H9 (cell line): ENCODE data around the gene TM7SF3. TPM values are rescaled to one million over a fixed set of nuclear protein-coding genes. Genes with fewer than 3 reads are reported as not detected.
A peak's percentile ranks its signal among the peaks of the same experiment; 100 is the strongest.

ENCODE experiments used
- DNase-seq: peaks from one replicate; pipeline ENCODE4 v3.0.0-alpha.2; 2017
- H2AFZ ChIP-seq: one replicate; pipeline ENCODE4 v1.6.1; 2013; ENCODE audit warnings: mild to moderate bottlenecking, low read length, control low read depth, moderate library complexity
- H2AK5ac ChIP-seq: 2 replicates; pipeline ENCODE4 v1.6.1; 2013; ENCODE audit warnings: low read length, control low read depth, mixed read lengths; ENCODE audit not compliant: insufficient read length
- H2BK120ac ChIP-seq: one replicate; pipeline ENCODE4 v1.6.1; 2013; ENCODE audit warnings: low read depth, mild to moderate bottlenecking, low read length, control low read depth, inconsistent platforms; ENCODE audit not compliant: poor library complexity, severe bottlenecking
- H2BK12ac ChIP-seq: 2 replicates; pipeline ENCODE4 v1.6.1; 2013; ENCODE audit warnings: low read length, control low read depth, mixed read lengths, low read depth; ENCODE audit not compliant: insufficient read length
- H2BK15ac ChIP-seq: 2 replicates; pipeline ENCODE4 v1.6.1; 2013; ENCODE audit warnings: low read depth, low read length, control low read depth
- H2BK20ac ChIP-seq: one replicate; pipeline ENCODE4 v1.6.1; 2013; ENCODE audit warnings: low read depth, mild to moderate bottlenecking, low read length, control low read depth, inconsistent platforms; ENCODE audit not compliant: poor library complexity, severe bottlenecking
- H2BK5ac ChIP-seq: 2 replicates; pipeline ENCODE4 v1.6.1; 2013; ENCODE audit warnings: low read length, control low read depth, mixed read lengths; ENCODE audit not compliant: insufficient read length
- H3K14ac ChIP-seq: 2 replicates; pipeline ENCODE4 v1.6.1; 2013; ENCODE audit warnings: low read length, control low read depth; ENCODE audit not compliant: insufficient read depth
- H3K18ac ChIP-seq: 2 replicates; pipeline ENCODE4 v1.6.1; 2013; ENCODE audit warnings: low read depth, mild to moderate bottlenecking, mixed read lengths, low read length, control low read depth; ENCODE audit not compliant: insufficient read length
- H3K23ac ChIP-seq: 2 replicates; pipeline ENCODE4 v1.6.1; 2013; ENCODE audit warnings: low read length, control low read depth, mixed read lengths, low read depth; ENCODE audit not compliant: insufficient read length
- H3K23me2 ChIP-seq: 2 replicates; pipeline ENCODE4 v1.6.1; 2013; ENCODE audit warnings: low read depth, mild to moderate bottlenecking, mixed read lengths, low read length, control low read depth; ENCODE audit not compliant: insufficient read length, poor library complexity, severe bottlenecking
- H3K27ac ChIP-seq: 2 replicates; pipeline ENCODE4 v1.5.1; 2013; ENCODE audit warnings: low read length, control low read depth, mixed read lengths, low read depth; ENCODE audit not compliant: insufficient read length
- H3K27me3 ChIP-seq: 2 replicates; pipeline ENCODE4 v1.6.1; 2013; ENCODE audit warnings: low read length, control low read depth, inconsistent platforms; ENCODE audit not compliant: insufficient read depth
- H3K4ac ChIP-seq: 2 replicates; pipeline ENCODE4 v1.6.1; 2013; ENCODE audit warnings: low read depth, mild to moderate bottlenecking, control low read depth, inconsistent platforms, low read length, moderate library complexity
- H3K4me1 ChIP-seq: 2 replicates; pipeline ENCODE4 v1.6.1; 2013; ENCODE audit warnings: low read length, control low read depth, inconsistent platforms; ENCODE audit not compliant: insufficient read depth
- H3K4me2 ChIP-seq: 2 replicates; pipeline ENCODE4 v1.6.1; 2013; ENCODE audit warnings: low read length, control low read depth, mixed read lengths; ENCODE audit not compliant: insufficient read length, insufficient read depth
- H3K56ac ChIP-seq: 2 replicates; pipeline ENCODE4 v1.6.1; 2013; ENCODE audit warnings: low read depth, mild to moderate bottlenecking, mixed read lengths, low read length, control low read depth; ENCODE audit not compliant: insufficient read length
- H3K79me1 ChIP-seq: 2 replicates; pipeline ENCODE4 v1.6.1; 2013; ENCODE audit warnings: low read depth, mild to moderate bottlenecking, moderate library complexity, low read length, control low read depth, inconsistent platforms; ENCODE audit not compliant: insufficient read depth, poor library complexity, severe bottlenecking
- H3K79me2 ChIP-seq: 2 replicates; pipeline ENCODE4 v1.6.1; 2013; ENCODE audit warnings: low read length, control low read depth, inconsistent platforms; ENCODE audit not compliant: insufficient read depth
- H3K9ac ChIP-seq: 2 replicates; pipeline ENCODE4 v1.6.1; 2013; ENCODE audit warnings: low read length, control low read depth, mixed read lengths; ENCODE audit not compliant: insufficient read length; ENCODE audit errors: extremely low read depth
- H3K9me3 ChIP-seq: one replicate; pipeline ENCODE4 v1.6.1; 2013; ENCODE audit warnings: low read depth, low read length, inconsistent platforms; ENCODE audit not compliant: control insufficient read depth
- H3T11ph ChIP-seq: one replicate; pipeline ENCODE4 v1.6.1; 2013; ENCODE audit warnings: mild to moderate bottlenecking, low read length, control low read depth, inconsistent platforms
- H4K20me1 ChIP-seq: one replicate; pipeline ENCODE4 v1.6.1; 2013; ENCODE audit not compliant: control insufficient read depth, insufficient read length, insufficient read depth
- H4K5ac ChIP-seq: 2 replicates; pipeline ENCODE4 v1.6.1; 2013; ENCODE audit warnings: low read depth, mild to moderate bottlenecking, mixed read lengths, low read length, control low read depth; ENCODE audit not compliant: insufficient read length
- H4K8ac ChIP-seq: replicated peaks from 2 replicates; pipeline ENCODE4 v1.6.1; 2013; ENCODE audit warnings: low read length, control low read depth, mixed read lengths, low read depth; ENCODE audit not compliant: insufficient read length
- H4K91ac ChIP-seq: 2 replicates; pipeline ENCODE4 v1.6.1; 2013; ENCODE audit warnings: low read depth, mild to moderate bottlenecking, moderate library complexity, mixed read lengths, low read length, control low read depth; ENCODE audit not compliant: insufficient read length
- H3K27ac Mint-ChIP-seq, 3 experiments: 2 replicates in 2 of 3; 3 replicates in 1 of 3; pipeline ENCODE4 v1.8.0; 2020 to 2021; ENCODE audit warnings: mixed read lengths in 3 of 3, mild to moderate bottlenecking in 1 of 3, moderate library complexity in 1 of 3
- H3K27me3 Mint-ChIP-seq: 2 replicates; pipeline ENCODE4 v1.8.0; 2021; ENCODE audit warnings: low read depth, mild to moderate bottlenecking, moderate library complexity, mixed read lengths
- H3K36me3 Mint-ChIP-seq, 3 experiments: 2 replicates in 2 of 3; 3 replicates in 1 of 3; pipeline ENCODE4 v1.8.0; 2020 to 2021; ENCODE audit warnings: low read depth in 3 of 3, mixed read lengths in 3 of 3; ENCODE audit not compliant: insufficient read depth in 1 of 3
- H3K4me1 Mint-ChIP-seq, 2 experiments: 2 replicates each; pipeline ENCODE4 v1.8.0; 2020; ENCODE audit warnings: mixed read lengths in 2 of 2
- H3K4me3 Mint-ChIP-seq, 2 experiments: 2 replicates in 1 of 2; 3 replicates in 1 of 2; pipeline ENCODE4 v1.8.0; 2020 to 2021; ENCODE audit warnings: mild to moderate bottlenecking in 2 of 2, mixed read lengths in 2 of 2, moderate library complexity in 1 of 2
- H3K9me3 Mint-ChIP-seq, 2 experiments: 2 replicates in 1 of 2; 3 replicates in 1 of 2; pipeline ENCODE4 v1.8.0; 2020; ENCODE audit warnings: mild to moderate bottlenecking in 2 of 2, mixed read lengths in 2 of 2, moderate library complexity in 1 of 2
- WGBS: extraction: QIAGEN DNeasy Blood & Tissue Kit; methylation state at CpG from one replicate; pipeline ENCODE4 v1.1.7; 2013; ENCODE audit warnings: missing lambda C conversion rate, low lambda C conversion rate, mixed read lengths; ENCODE audit not compliant: insufficient read length; ENCODE audit errors: extremely low coverage; 5-methylcytosine and 5-hydroxymethylcytosine counted together
- long read RNA-seq: library from polyadenylated mRNA; unstranded; transcript quantifications from one replicate; pipeline ENCODE4 v2.0.0, GENCODE V29; 2020
- total RNA-seq: library from RNA; stranded (reverse); gene quantifications from 2 replicates; pipeline ENCODE4 v1.2.1, GENCODE V29; 2021
- TF ChIP-seq, protein P1 (sequence below): fragments of 200-600 bp; sonication (generic); conservative IDR thresholded peaks from 3 replicates; pipeline ENCODE4 v1.8.0; 2021; ENCODE audit warnings: antibody characterized with exemption, mild to moderate bottlenecking

TM7SF3 gene, protein sequence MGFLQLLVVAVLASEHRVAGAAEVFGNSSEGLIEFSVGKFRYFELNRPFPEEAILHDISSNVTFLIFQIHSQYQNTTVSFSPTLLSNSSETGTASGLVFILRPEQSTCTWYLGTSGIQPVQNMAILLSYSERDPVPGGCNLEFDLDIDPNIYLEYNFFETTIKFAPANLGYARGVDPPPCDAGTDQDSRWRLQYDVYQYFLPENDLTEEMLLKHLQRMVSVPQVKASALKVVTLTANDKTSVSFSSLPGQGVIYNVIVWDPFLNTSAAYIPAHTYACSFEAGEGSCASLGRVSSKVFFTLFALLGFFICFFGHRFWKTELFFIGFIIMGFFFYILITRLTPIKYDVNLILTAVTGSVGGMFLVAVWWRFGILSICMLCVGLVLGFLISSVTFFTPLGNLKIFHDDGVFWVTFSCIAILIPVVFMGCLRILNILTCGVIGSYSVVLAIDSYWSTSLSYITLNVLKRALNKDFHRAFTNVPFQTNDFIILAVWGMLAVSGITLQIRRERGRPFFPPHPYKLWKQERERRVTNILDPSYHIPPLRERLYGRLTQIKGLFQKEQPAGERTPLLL
- total RNA-seq = 68.7 and 74.9 TPM in 2 replicates
- long read RNA-seq, transcript TM7SF3-201 (12 exons, 2,709 nt) = major isoform, 54 of 98 reads
- long read RNA-seq, partial matches to known transcripts = 2 of 98 reads
- long read RNA-seq, other reads (novel, unspliced or antisense) = 42 of 98 reads

DNA sequence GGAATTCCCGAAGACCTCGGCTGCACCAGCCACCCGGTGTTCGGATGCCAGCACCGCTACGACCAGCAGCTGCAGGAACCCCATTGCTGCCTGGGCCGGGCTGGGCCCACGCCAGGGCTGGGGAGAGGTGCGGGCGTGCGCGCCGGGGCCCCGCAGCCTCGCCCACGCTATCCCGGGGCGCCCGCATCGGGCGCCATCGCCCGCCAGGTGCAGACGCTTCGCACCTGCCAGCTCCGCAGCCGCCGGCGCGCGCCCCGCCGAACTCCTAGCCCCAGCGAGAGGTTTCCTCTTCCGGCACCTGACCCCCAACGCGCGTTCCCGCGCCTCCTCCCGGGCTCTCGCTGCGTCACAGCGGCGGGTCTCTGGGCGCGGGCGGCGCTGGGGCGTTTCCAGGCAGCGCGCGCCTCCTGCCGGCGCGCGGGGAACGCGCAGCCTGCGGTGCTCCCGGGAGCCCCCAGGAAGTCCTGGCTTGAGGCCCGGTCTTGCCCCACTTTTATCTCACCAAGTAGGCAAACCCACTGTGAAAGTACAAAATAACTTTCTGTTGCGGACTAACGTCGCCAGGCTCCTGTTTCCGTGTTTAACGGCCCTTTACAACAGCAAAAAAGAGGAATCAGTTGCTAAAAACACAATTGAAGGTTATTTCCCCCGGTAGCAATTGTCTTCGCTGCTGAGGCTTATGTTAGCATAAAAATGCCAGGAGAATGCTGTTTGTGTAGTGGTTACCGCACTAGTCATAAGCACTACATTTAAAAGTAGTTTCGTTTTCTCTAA is at the start of gene TM7SF3:
Gene TM7SF3 (minus strand): TSS at position 300 of the 774 bp plus-strand sequence. CDS start 216 bp downstream, at position 84.
- no peak within 1 kb of the TSS for H4K5ac ChIP-seq
- no peaks in the 10 kb centered on the region for H3K9me3 ChIP-seq
- H3K79me1 ChIP-seq = peaks cover 4% of the 10 kb centered on the region
- H2AFZ ChIP-seq = peak within 1 kb of the TSS; percentile 94
- peak within 1 kb of the TSS; percentile 85 for H3K4me2 ChIP-seq
- no peak within 1 kb of the TSS for H3K4ac ChIP-seq
- H3K18ac ChIP-seq = peak within 1 kb of the TSS; percentile 72
- DNase-seq = peak; percentile 98
- no peak within 1 kb of the TSS for H2BK120ac ChIP-seq
- H2AK5ac ChIP-seq = no peak within 1 kb of the TSS
- H4K91ac ChIP-seq = no peak within 1 kb of the TSS
- H2BK15ac ChIP-seq = no peak within 1 kb of the TSS
- H3K4me1 ChIP-seq = peaks cover 2% of the 10 kb centered on the region; the same call in 1 of the 2 replicates
- no peak within 1 kb of the TSS for H3K23ac ChIP-seq
- no peak within 1 kb of the TSS for H3T11ph ChIP-seq
- no peak within 1 kb of the TSS for H2BK5ac ChIP-seq
- no peaks in the 10 kb centered on the region for H3K23me2 ChIP-seq
- H3K36me3 Mint-ChIP-seq = peaks cover 0 to 5% (median 0%) of the 10 kb centered on the region in 3 experiments; a peak in 1 of 7 replicates
- no peak within 1 kb of the TSS for H2BK20ac ChIP-seq
- no peak within 1 kb of the TSS for H2BK12ac ChIP-seq
- H3K56ac ChIP-seq = no peak within 1 kb of the TSS
- peak within 1 kb of the TSS; percentile 93 to 95 for H3K4me3 Mint-ChIP-seq
- H3K79me2 ChIP-seq = peaks cover 10% of the 10 kb centered on the region; the same call in 1 of the 2 replicates
- H3K27ac ChIP-seq = peak within 1 kb of the TSS; percentile 27
- peak within 1 kb of the TSS; percentile 77; the same call in 1 of the 2 replicates for H3K14ac ChIP-seq
- H4K8ac ChIP-seq = no peak within 1 kb of the TSS
- no CpG with 5 or more reads among the region's 71 CpGs for WGBS
- no peaks in the 10 kb centered on the region for H3K27me3 ChIP-seq
- peak within 1 kb of the TSS; percentile 51 to 96 (median 91); a peak in 6 of 7 replicates for H3K27ac Mint-ChIP-seq
- H3K4me1 Mint-ChIP-seq = peaks cover 39 to 46% of the 10 kb centered on the region in 2 experiments
- H3K9ac ChIP-seq = peak within 1 kb of the TSS; percentile 45
- TF ChIP-seq, protein P1, sequence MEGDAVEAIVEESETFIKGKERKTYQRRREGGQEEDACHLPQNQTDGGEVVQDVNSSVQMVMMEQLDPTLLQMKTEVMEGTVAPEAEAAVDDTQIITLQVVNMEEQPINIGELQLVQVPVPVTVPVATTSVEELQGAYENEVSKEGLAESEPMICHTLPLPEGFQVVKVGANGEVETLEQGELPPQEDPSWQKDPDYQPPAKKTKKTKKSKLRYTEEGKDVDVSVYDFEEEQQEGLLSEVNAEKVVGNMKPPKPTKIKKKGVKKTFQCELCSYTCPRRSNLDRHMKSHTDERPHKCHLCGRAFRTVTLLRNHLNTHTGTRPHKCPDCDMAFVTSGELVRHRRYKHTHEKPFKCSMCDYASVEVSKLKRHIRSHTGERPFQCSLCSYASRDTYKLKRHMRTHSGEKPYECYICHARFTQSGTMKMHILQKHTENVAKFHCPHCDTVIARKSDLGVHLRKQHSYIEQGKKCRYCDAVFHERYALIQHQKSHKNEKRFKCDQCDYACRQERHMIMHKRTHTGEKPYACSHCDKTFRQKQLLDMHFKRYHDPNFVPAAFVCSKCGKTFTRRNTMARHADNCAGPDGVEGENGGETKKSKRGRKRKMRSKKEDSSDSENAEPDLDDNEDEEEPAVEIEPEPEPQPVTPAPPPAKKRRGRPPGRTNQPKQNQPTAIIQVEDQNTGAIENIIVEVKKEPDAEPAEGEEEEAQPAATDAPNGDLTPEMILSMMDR = peak; percentile 99
- H4K20me1 ChIP-seq = no peaks in the 10 kb centered on the region
- H3K27me3 Mint-ChIP-seq = no peaks in the 10 kb centered on the region
- H3K9me3 Mint-ChIP-seq = no peaks in the 10 kb centered on the region
